Right ventricle myocardium superior (tissue), 1 donor: ENCODE measurements around the gene CLEC4A. TPM values are rescaled to one million over a fixed set of nuclear protein-coding genes. Genes with fewer than 3 reads are reported as not detected.
A peak's percentile ranks its signal among the peaks of the same experiment; 100 is the strongest.
"Not testable (repeated sequence)": the region's sequence is repeated elsewhere in the genome, so short reads cannot be mapped to it uniquely, and the experiment has no call there.

Experiments used
- ATAC-seq: fragments of 200-7000 bp; cut with Tn5 transposase; one replicate; pipeline ENCODE4 v1.9.1; 2020; ENCODE audit warnings: mild to moderate bottlenecking; ENCODE audit not compliant: poor library complexity
- DNase-seq: peaks from one replicate; pipeline ENCODE4 v3.0.0-alpha.2; 2020
- intact Hi-C: fragments of 100-400 bp; cut with DNase I; formaldehyde crosslinking; loops from one replicate; pipeline ENCODE4 v1.11.2; 2022
- long read RNA-seq: library from polyadenylated mRNA; unstranded; transcript quantifications from one replicate; pipeline ENCODE4 v2.0.0, GENCODE V29; 2021
- total RNA-seq: library from RNA; stranded (reverse); fragmentation: NEBNext Ultra II Directional; extraction: Animal tissue kit (Norgen Biotek cat#: 25700); gene quantifications from one replicate; pipeline ENCODE4 v1.2.1, GENCODE V29; 2021
- donor health status: DM: no; HTN: yes; CAD: no; lungs with severe emphysema.

CLEC4A gene
- 0.38 TPM for total RNA-seq
- long read RNA-seq, partial matches to known transcripts: 0 of 1 reads
- long read RNA-seq, other reads (novel, unspliced or antisense): 0 of 1 reads

DNA sequence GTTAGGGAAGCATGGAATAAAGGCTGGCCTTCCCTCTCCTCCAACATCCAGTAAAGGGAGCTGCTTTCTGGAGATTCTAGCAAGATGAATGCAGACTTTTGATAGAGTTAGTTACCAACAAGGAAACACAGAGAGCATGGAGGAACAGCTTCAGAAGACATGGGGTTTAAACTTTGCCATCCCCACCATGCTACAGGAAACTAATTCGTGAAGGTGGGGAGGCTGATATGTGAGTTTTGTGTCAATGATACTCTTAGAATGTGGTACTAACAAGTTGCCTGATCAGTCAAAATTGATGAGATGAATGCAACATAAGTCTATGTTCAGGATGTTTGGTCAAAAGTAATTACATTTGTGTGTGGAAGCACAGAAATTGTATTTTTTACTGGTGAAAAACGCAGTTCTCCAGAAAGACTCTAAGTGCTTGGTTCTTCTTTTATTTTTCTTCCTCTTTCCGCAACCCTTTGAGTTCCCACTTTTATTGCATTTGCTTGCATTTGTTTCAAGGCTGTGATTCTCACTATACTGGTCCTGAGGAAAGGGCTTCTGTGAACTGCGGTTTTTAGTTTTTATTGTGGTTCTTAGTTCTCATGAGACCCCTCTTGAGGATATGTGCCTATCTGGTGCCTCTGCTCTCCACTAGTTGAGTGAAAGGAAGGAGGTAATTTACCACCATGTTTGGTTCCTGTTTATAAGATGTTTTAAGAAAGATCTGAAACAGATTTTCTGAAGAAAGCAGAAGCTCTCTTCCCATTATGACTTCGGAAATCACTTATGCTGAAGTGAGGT is at the start of gene CLEC4A:
CLEC4A (plus strand) TSS at position 494 of the 789 bp plus-strand sequence; CDS start at position 756, 262 bp downstream.
- intact Hi-C loops: no loop called here
- ATAC-seq (no peak), DNase-seq (no peak)

DNA sequence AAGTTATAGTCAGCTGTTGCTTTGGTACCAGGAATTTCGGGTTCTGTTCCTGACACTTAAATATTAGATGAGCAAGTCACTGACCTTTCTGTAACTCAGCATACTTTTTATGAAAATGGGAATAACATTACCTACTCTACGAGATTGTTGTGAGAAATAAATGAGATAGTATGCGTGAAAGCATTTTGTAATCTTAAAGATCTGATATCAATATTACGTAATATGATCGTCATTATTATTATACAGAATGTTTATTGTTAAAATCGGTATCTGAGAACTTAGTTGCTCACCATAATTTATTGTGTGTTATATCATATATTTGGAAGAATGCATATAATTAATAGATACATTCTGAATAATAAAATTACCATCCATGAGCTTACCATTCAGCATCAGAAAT is 47.5 kb upstream of the CLEC4A start:
- DNase-seq (no peak), ATAC-seq (no peak)
- intact Hi-C loops: no loop called here

DNA sequence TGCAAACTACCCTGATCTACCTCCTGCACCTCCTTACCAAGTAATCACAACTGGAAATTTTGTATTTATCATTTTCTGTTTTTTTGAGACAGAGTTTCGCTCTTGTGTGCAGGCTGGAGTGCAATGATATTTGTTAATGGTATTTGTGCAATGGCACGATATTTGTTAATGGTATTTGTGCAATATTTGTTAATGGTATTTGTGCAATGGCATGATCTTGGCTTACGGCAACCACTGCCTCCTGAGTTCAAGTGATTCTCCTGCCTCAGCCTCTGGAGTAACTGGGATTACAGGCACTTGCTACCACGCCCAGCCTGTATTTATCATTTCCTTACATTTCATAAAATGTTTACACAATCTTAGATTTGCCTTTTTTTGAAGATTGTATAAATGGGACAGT is 47.1 kb upstream of the CLEC4A start:
- DNase-seq: no peak
- no peak for ATAC-seq
- intact Hi-C loops: no loop called here

DNA sequence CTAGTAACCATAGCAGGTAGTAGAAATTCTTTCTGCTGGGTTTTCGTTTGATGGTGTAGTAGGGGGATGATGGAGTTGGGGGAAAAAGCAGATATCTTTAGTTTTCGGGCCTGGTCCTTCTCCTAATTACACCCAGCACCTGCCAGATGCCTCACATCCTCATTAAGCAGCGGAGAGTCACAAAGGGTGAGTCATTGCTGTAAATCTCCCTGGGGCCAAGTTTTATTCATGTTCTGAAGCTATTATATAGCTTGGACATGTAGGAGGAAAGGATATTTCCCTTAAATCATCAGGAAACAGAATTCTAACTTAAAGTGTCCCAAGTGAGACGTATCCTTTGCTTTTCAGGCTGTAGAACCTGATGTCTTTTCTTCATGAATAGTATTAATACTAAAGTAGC is 46.2 kb upstream of the CLEC4A start:
- intact Hi-C loops: no loop called here
- no peak for DNase-seq
- ATAC-seq: no peak

DNA sequence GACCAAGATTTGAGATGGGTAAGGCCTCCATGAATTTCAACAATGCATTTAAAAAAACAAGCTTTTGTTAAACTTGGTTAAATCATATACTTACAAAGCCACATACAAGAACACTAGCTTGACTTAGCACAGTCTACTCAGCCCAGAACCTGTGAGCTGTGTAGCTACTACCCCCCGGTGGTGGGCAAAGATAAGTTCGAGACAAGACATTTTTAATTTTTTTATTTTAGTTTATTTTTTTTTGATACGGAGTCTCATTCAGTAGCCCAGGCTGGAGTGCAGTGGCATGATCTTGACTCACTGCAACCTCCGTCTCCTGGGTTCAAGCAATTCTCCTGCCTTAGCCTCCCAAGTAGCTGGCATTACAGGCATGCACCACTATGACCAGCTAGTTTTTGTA is 45.0 kb upstream of the CLEC4A start:
- ATAC-seq (no peak), DNase-seq (no peak)
- intact Hi-C loops: no loop called here

DNA sequence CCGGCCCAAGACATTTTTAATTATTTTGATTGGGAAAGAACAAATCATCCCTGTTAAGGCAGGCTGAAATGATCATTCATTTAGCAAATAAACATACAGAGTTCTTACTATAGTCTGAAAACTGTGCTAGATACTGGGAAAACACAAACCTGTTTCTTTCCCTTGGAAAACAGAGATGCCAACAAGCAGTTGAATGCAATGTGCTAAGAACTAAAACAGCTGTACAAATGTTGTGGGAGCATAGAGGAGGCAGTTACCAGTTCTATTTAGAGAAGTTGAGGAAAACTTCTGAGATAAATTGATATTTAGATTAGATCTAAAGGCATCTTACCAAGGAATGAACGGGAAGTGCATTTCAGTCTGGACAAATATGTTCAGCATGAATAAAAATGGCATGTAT is 44.5 kb upstream of the CLEC4A start:
- DNase-seq: no peak
- no peak for ATAC-seq
- intact Hi-C loops: no loop called here

DNA sequence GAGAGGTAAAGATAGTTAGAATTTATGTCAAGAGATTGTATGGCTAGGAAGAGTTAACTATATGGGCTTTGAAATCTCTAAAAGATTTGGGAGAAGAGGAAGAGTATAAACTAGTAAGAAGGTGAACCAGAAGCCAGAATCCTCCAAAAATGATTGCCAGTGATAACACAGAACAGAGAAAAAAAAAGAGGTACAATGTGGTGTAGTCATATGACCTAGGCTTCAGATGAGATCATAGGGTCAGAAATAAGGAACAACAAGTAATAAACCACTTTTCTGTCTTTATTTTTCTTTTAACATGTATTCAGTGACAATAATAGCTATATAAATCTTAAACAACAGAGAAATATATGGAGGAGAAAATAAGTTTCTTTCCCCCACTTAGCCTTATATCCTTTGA is 43.3 kb upstream of the CLEC4A start:
- no peak for DNase-seq
- intact Hi-C loops: no loop called here
- ATAC-seq: no peak

DNA sequence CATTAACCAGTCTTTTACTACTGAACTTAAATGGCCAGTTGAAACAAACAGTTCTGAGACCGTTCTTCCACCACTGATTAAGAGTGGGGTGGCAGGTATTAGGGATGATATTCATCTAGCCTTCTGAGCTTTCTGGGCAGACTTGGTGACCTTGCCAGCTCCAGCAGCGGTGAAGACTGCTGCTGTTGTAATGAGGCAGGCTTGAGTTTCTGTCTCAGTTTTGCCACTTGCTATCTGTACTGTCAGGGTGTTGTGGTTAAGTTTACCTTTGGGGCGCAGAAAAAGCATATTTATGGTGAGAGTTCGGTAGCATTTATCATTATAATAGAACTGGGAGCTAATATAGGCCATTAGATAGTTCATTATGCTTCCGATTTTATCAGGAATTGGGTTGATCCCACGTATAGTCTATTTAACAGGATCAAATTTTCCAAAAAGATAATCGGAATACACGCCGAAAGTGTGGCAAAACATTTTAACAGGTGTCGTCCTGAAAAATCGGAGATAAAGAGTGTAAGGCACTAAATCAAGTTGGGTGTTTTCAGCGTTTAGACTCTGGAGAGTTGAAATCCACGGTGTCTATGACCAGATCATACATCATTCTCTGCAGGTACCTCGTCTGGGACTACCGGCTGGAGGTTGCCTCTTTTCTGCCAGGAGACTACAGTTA is 42.0 kb upstream of the CLEC4A start:
- peak; percentile 52 for ATAC-seq
- no peak for DNase-seq
- intact Hi-C loops: no loop called here

DNA sequence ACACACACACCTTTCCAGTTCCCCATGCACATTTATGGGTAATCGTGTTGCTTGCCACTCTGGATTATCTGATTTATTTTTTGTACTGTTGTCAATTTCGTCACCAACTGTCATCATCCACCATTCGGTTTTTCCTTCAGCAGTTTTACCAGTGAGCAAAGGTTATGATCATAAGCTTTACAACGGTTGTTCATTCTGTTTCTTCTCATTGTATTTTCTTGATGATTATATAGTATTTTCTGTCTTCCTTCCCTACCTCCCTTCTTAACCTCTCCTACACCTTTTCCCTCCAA is 40.7 kb upstream of the CLEC4A start:
- DNase-seq (no peak), ATAC-seq (no peak)
- intact Hi-C loops: no loop called here

DNA sequence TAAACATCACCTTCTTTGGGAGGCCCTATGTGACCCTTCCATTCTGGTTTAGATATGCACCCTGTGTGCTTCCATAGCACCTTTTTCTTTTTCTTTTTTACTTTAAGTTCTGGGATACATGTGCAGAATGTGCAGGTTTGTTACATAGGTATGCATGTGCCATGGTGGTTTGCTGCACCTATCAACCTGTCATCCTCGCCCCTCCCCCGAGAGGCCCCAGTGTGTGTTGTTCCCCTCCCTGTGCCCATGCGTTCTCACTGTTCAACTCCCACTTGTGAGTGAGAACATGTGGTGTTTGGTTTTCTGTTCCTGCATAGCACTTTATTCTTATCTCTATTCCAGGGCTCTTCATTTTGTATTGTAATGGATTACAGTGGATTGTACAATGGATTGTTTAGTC is 39.1 kb upstream of the CLEC4A start:
- ATAC-seq, intact Hi-C loops: not testable (repeated sequence)

DNA sequence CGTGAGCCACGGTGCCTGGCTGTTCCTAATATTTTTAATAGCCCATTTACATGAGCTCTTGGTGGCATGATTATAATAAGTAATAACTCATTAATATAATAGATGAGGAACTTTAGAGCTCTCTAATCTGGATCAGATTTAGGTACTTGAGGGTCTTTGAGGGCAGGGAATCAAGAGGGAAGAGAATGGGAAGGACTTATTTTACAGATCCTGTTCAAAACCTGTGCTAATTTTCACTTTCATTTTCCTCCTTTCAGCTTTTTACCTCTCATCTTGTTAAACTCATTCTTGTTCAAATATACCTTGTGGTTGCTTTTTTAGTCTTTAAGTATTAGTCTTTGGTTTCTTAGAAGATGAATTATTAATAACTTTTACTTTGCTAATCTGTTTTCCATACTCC is 35.8 kb upstream of the CLEC4A start:
- ATAC-seq: no peak
- intact Hi-C loops: no loop called here
- DNase-seq: no peak

More for the DNA sequence above, 39.1 kb upstream of the CLEC4A start:
- DNase-seq: not testable (repeated sequence)

DNA sequence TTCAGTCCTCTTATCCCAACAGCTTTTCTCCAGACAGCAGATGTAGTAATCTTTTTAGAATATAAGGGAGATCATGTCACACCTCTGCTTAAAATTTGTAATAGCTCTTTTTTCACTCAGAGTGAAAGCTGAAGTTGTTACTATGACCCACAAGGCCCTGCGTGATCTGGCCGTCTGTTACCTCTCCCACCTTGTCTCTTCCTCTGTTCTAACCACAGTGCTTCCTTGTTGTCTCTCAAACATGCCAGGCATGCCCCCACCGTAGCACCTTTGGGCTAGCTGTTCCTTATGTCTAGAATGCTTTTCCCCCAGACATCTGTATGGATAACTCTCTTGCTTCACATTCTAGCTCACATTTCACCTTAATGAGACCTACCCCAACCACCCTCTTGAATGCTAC is 34.8 kb upstream of the CLEC4A start:
- ATAC-seq (no peak), DNase-seq (no peak)
- intact Hi-C loops: no loop called here

DNA sequence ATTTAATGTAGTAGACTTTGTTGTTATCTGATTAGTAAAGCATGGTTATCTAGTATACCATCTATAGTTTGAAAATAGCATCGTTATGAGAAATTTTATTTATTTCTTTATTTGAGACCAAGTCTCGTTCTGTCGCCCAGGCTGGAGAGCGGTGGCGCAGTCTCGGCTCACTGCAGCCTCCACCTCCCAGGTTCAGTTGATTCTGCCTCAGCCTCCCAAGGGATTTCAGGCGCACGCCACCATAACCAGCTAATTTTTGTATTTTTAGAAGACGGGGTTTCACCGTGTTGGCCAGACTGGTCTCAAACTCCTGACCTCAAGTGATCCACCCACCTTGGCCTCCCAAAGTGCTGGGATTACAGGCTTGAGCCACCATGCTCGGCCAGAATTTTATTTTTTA is 34.1 kb upstream of the CLEC4A start:
- DNase-seq, ATAC-seq, intact Hi-C loops: not testable (repeated sequence)

DNA sequence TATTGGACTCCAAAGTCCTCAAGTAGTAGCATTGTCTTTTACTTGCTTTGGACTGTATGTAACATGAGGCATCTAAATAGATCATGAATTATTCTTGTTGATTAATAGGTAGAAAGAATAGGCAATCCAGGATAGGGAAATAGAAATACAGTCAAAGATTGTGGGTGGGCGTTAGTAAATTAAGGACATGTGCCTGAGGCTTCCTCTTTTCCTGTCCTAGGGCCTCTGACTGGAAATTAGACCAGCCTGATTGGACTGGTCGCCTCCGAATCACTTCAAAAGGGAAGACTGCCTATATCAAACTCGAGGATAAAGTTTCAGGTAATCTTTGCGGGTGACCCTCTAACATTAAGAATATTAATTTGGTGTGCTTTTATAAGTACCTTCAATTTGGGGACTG is 33.7 kb upstream of the CLEC4A start:
- intact Hi-C loops: no loop called here
- DNase-seq: no peak
- no peak for ATAC-seq

DNA sequence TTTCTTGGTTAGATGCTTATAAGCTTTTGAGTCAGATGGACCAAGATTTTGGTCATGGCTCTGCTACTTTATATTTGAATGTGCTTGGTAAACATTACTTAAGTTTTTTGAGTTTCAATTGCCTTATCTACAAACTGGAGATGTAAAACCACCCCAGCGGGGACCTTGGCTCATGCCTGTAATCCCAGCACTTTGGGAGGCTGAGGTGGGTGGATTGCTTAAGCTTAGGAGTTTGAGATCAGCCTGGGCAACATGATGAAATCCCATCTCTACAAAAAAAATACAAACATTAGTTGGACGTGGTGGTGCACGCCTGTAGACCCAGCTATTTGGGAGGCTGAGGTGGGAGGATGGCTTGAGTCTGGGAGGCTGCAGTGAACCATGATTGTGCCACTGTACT is 30.1 kb upstream of the CLEC4A start:
- ATAC-seq (no peak), DNase-seq (no peak)
- intact Hi-C loops: no loop called here

DNA sequence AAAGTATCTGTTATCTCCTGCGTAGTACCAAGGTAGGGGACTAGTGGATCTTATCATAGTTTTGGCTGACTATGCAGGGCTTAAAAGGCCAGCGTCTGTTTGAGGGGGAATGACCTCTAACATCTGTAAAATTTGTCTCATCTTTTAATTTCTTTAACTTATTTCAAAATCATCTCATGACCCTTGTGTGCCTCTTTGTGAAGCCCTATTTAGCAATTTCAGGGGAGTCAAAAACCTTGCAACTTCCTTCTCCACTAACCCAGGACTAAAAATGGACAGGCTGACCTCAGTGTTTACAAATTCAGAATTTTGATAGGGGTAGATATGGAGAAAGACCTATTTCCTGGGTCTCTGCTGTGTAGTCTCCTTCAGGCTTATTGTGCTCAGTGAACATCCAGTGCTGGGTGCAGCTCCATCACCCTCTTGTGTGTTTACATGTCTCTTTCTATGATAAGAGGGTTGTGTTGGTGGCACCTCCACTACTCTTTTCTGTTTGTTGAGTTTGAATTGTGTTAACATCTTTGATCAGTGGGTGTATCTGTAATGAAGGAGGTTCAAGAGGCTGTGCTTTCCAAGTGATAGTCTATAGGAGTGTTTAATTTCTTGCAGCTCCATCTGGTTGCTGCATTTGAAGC is 27.0 kb upstream of the CLEC4A start:
- ATAC-seq (no peak), DNase-seq (no peak)
- intact Hi-C loops: no loop called here

DNA sequence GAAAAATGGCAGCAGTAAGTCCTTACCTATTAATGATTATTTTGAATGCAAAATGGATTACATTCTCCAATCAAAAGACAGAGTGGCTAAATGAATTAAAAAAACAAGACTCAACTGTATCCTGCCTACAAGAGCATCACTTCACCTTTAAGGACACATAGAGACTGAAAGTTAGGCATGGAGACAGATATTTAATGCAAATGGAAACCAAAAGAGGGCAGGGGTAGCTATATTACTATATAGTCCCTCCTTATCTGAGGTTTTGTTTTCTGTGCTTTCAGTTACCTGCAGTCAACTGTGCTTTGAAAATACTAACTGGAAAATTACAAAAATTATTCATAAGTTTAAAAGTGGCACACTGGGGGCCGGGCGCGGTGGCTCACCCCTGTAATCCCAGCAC is 24.2 kb upstream of the CLEC4A start:
- ATAC-seq (no peak), DNase-seq (no peak)
- intact Hi-C loops: no loop called here

DNA sequence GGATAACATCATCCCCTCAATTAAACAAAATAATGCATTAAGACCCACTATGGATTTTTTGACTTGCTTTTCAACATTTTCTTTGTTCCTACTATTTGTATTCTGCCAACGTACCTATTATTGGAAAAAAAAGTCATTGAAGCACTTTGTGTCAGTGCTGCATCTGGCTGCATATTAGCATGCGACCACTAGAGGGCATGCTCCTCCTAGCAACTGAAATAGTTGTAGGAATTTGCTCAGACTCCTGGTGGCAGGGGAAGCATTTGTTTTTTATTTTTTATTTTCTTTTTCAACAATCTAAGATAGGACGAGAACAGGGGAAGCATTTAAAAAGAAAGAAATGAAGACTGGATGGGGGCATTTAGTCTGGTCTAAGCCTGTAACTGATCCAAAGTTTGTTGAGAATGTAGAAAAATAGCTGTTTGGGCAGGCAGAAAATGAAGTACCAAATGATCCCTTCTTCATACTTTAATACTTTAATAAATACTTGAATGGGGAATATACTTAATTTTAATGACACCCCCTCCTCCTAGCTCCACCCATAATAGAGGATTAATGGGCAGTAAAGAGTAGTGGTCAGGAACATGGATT is 14.5 kb upstream of the CLEC4A start:
- DNase-seq (peak; percentile 76), ATAC-seq (peak; percentile 58)
- intact Hi-C loops: loop anchor here (5.0 kb wide), 1 partner anchor 128 kb away; no protein-coding TSS in a partner anchor

DNA sequence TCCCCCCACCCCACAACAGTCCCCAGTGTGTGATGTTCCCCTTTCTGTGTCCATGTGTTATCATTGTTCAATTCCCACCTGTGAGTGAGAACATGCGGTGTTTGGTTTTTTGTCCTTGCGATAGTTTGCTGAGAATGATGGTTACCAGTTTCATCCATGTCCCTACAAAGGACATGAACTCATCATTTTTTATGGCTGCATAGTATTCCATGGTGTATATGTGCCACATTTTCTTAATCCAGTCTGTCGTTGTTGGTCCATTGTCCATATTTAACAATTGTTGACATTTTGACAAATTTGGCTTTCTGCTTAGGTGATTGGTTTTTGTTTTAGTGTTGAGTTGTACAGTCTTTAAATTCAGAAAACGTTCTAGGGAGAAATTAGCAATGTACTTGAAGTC is 10.3 kb upstream of the CLEC4A start:
- ATAC-seq, intact Hi-C loops, DNase-seq: not testable (repeated sequence)
